Natural killer cell (primary cell): Measurements from ENCODE around the gene IL17RE. TPM values are rescaled to one million over a fixed set of nuclear protein-coding genes. Genes with fewer than 3 reads are reported as not detected.

Source experiments
- ATAC-seq, 3 donors: fragments of 150-1000 bp in 2 of 3; fragments of 200-7000 bp in 1 of 3; cut with Tn5 transposase; 1 replicate in 1 of 3; 2 replicates in 2 of 3; pipeline ENCODE4 v1.10.0; 2021; ENCODE audit warnings: mild to moderate bottlenecking in 2 of 3, moderate library complexity in 2 of 3
- DNase-seq, 2 donors: peaks; one replicate each; pipeline versions ENCODE4 v3.0.0 to v3.0.0-alpha.2; 2013 to 2021; ENCODE audit warnings: mixed read lengths in 1 of 2
- H3K27ac ChIP-seq: one replicate; pipeline ENCODE4 v1.5.1; 2013; ENCODE audit warnings: mild to moderate bottlenecking, low read length
- H3K27me3 ChIP-seq: one replicate; pipeline ENCODE4 v1.6.1; 2013; ENCODE audit warnings: low read length; ENCODE audit not compliant: control insufficient read depth, insufficient read depth
- H3K36me3 ChIP-seq: one replicate; pipeline ENCODE4 v1.6.1; 2013; ENCODE audit warnings: low read length; ENCODE audit not compliant: control insufficient read depth, insufficient read depth
- H3K4me1 ChIP-seq: one replicate; pipeline ENCODE4 v1.6.1; 2013; ENCODE audit warnings: low read length; ENCODE audit not compliant: control insufficient read depth, insufficient read depth
- H3K4me3 ChIP-seq: one replicate; pipeline ENCODE4 v1.5.1; 2013; ENCODE audit warnings: low read length
- H3K9me3 ChIP-seq: one replicate; pipeline ENCODE4 v1.6.1; 2013; ENCODE audit warnings: low read length; ENCODE audit not compliant: control insufficient read depth, insufficient read depth
- H3K27ac Mint-ChIP-seq, 2 donors: one replicate each; pipeline ENCODE4 v1.8.0; 2022; ENCODE audit warnings: mild to moderate bottlenecking in 2 of 2, mixed read lengths in 2 of 2, moderate library complexity in 1 of 2
- H3K27me3 Mint-ChIP-seq, 2 donors: one replicate each; pipeline ENCODE4 v1.8.0; 2022; ENCODE audit warnings: low read depth in 2 of 2, mixed read lengths in 2 of 2
- H3K36me3 Mint-ChIP-seq: one replicate; pipeline ENCODE4 v1.8.0; 2022; ENCODE audit warnings: mixed read lengths
- H3K4me1 Mint-ChIP-seq, 2 donors: one replicate each; pipeline ENCODE4 v1.8.0; 2022; ENCODE audit warnings: mixed read lengths in 2 of 2
- H3K4me3 Mint-ChIP-seq: one replicate; pipeline ENCODE4 v1.8.0; 2022; ENCODE audit warnings: mild to moderate bottlenecking, moderate library complexity, mixed read lengths
- H3K9me3 Mint-ChIP-seq, 2 donors: one replicate each; pipeline ENCODE4 v1.8.0; 2022; ENCODE audit warnings: mixed read lengths in 2 of 2
- WGBS: methylation state at CpG from one replicate; pipeline ENCODE4 v1.1.7; 2013; ENCODE audit warnings: missing lambda C conversion rate; ENCODE audit not compliant: insufficient coverage; 5-methylcytosine and 5-hydroxymethylcytosine counted together
- intact Hi-C: fragments of 100-400 bp; cut with micrococcal nuclease; formaldehyde crosslinking; loops from one replicate; pipeline ENCODE4 v1.14.2; 2022
- total RNA-seq, 4 donors: library from RNA; stranded (reverse); fragments of 120-200 nt in 1 of 4; gene quantifications; one replicate each; pipeline versions ENCODE4 v1.2.3 to v1.2.4, GENCODE V29; 2013 to 2022
- TF ChIP-seq, protein P1 (sequence below): fragments of 200-600 bp; IDR thresholded peaks from one replicate; pipeline ENCODE4 v1.8.0; 2022; ENCODE audit warnings: antibody characterized with exemption

Gene IL17RE
- total RNA-seq, 3 donors from 2014 or later (not counting 1 experiment from before 2014, with no cell fraction given): 0.28 to 2.5 (median 1.5) TPM

DNA sequence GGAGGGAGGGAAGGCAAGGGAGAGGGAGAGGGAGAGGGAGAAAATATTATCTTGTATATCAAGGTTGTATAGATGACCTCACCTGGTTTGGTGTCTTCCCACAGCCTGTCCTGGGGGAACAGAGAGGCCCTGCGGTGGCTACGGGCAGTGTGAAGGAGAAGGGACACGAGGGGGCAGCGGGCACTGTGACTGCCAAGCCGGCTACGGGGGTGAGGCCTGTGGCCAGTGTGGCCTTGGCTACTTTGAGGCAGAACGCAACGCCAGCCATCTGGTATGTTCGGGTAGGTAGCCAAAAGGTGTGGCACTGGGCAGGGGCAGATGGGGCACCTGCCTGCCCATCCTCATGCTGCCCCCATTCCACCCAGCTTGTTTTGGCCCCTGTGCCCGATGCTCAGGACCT, 38.1 kb downstream of the IL17RE start:
- WGBS: 98% methylated on average over 10 of the region's 10 CpGs
- TF ChIP-seq, protein P1, sequence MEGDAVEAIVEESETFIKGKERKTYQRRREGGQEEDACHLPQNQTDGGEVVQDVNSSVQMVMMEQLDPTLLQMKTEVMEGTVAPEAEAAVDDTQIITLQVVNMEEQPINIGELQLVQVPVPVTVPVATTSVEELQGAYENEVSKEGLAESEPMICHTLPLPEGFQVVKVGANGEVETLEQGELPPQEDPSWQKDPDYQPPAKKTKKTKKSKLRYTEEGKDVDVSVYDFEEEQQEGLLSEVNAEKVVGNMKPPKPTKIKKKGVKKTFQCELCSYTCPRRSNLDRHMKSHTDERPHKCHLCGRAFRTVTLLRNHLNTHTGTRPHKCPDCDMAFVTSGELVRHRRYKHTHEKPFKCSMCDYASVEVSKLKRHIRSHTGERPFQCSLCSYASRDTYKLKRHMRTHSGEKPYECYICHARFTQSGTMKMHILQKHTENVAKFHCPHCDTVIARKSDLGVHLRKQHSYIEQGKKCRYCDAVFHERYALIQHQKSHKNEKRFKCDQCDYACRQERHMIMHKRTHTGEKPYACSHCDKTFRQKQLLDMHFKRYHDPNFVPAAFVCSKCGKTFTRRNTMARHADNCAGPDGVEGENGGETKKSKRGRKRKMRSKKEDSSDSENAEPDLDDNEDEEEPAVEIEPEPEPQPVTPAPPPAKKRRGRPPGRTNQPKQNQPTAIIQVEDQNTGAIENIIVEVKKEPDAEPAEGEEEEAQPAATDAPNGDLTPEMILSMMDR: no peak
- Histone ChIP-seq H3K27ac (no peak overlapping the region), H3K36me3 (peaks cover 18% of the 10 kb centered on the region), H3K4me3 (no peak overlapping the region), H3K4me1 (peaks cover under 1% of the 10 kb centered on the region), H3K9me3 (no peaks in the 10 kb centered on the region), H3K27me3 (no peaks in the 10 kb centered on the region)
- no peaks in the 10 kb centered on the region for H3K9me3 Mint-ChIP-seq
- H3K27me3 Mint-ChIP-seq: no peaks in the 10 kb centered on the region
- intact Hi-C loops: no loop called here
- no peaks in the 10 kb centered on the region for H3K36me3 Mint-ChIP-seq
- H3K4me1 Mint-ChIP-seq: peaks cover 9 to 12% of the 10 kb centered on the region in 2 donors
- no peak overlapping the region for H3K27ac Mint-ChIP-seq
- no peak for ATAC-seq
- no peak for DNase-seq
- no peak overlapping the region for H3K4me3 Mint-ChIP-seq

DNA sequence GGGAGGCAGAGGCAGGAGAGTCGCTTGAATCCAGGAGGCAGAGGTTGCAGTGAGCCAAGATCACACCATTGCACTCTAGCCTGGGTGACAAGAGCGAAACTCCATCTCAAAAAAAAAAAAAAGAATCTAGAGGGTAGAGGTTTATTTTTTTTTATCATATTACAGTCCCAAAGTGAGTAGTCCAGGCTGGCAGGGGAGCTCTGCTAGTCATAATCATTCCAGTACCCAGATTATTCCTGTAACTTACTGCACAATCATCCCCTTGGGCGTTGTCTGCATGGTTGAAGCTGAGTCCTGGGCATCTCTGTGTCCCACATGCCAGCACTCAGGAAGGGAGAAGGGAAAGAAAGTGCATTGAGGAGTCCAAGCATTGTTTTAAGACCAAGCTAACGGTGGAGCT, 39.5 kb downstream of the IL17RE start:
- Histone ChIP-seq H3K4me3 (no peak overlapping the region), H3K9me3 (no peaks in the 10 kb centered on the region), H3K36me3 (peaks cover 9% of the 10 kb centered on the region), H3K27ac (no peak overlapping the region), H3K27me3 (no peaks in the 10 kb centered on the region), H3K4me1 (peaks cover 9% of the 10 kb centered on the region)
- Mint-ChIP-seq H3K36me3 (no peaks in the 10 kb centered on the region), H3K9me3 (no peaks in the 10 kb centered on the region), H3K4me3 (no peak overlapping the region), H3K27ac (no peak overlapping the region), H3K27me3 (no peaks in the 10 kb centered on the region), H3K4me1 (peaks cover 4 to 5% of the 10 kb centered on the region in 2 donors)
- 90% methylated on average over 3 of the region's 4 CpGs for WGBS
- TF ChIP-seq, protein P1: no peak
- ATAC-seq (no peak), DNase-seq (no peak)
- intact Hi-C loops: no loop called here

DNA sequence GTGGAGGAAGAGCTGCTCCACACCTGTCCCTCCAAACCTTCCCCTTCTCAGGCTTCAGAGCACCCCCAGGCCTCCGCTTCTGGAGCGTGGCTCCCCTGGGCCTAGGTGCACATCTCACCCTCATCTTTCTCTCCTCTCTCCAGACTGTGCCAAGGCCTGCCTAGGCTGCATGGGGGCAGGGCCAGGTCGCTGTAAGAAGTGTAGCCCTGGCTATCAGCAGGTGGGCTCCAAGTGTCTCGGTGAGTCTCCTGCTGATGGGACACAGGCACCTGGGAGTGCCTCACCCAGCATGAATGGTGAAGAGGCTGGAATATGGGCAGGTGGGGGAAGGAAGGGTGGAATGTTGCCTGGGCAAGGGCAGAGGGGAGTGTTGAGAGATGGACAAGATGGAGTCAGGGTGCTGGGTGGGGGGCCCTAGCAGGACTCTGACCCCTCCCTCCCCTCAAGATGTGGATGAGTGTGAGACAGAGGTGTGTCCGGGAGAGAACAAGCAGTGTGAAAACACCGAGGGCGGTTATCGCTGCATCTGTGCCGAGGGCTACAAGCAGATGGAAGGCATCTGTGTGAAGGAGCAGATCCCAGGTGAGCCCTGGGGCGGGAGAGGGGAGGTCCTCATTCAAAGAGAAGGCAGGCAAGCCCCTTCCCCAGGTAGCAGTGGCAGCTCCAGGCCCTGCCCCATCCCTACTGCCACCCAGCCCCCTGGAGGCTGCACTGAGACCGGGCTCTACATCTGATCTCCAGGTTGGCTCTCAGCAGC, 40.5 kb downstream of the IL17RE start:
- Histone ChIP-seq H3K27me3 (no peaks in the 10 kb centered on the region), H3K4me3 (no peak overlapping the region), H3K4me1 (peaks cover 9% of the 10 kb centered on the region), H3K9me3 (no peaks in the 10 kb centered on the region), H3K36me3 (peaks cover 3% of the 10 kb centered on the region), H3K27ac (no peak overlapping the region)
- intact Hi-C loops: no loop called here
- H3K36me3 Mint-ChIP-seq: no peaks in the 10 kb centered on the region
- WGBS: 97% methylated on average over 11 of the region's 11 CpGs
- TF ChIP-seq, protein P1: no peak
- no peaks in the 10 kb centered on the region for H3K9me3 Mint-ChIP-seq
- no peaks in the 10 kb centered on the region for H3K27me3 Mint-ChIP-seq
- no peak for DNase-seq
- peaks cover 4 to 5% of the 10 kb centered on the region in 2 donors for H3K4me1 Mint-ChIP-seq
- no peak overlapping the region for H3K4me3 Mint-ChIP-seq
- peak overlapping the region in 1 of 2 donors; percentile 15 for H3K27ac Mint-ChIP-seq
- ATAC-seq: no peak

DNA sequence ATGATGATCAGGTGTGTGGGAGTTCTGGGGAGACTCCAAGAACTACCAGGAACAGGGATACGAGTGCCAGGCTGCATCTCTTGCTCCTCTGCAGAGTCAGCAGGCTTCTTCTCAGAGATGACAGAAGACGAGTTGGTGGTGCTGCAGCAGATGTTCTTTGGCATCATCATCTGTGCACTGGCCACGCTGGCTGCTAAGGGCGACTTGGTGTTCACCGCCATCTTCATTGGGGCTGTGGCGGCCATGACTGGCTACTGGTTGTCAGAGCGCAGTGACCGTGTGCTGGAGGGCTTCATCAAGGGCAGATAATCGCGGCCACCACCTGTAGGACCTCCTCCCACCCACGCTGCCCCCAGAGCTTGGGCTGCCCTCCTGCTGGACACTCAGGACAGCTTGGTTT, 41.6 kb downstream of the IL17RE start:
- Histone ChIP-seq H3K4me3 (no peak overlapping the region), H3K27me3 (no peaks in the 10 kb centered on the region), H3K9me3 (no peaks in the 10 kb centered on the region), H3K27ac (no peak overlapping the region), H3K36me3 (peaks cover 2% of the 10 kb centered on the region), H3K4me1 (peaks cover 9% of the 10 kb centered on the region)
- H3K27ac Mint-ChIP-seq: peak overlapping the region in 1 of 2 donors; percentile 26
- peaks cover 4 to 5% of the 10 kb centered on the region in 2 donors for H3K4me1 Mint-ChIP-seq
- no peaks in the 10 kb centered on the region for H3K27me3 Mint-ChIP-seq
- DNase-seq (no peak), ATAC-seq (no peak)
- H3K4me3 Mint-ChIP-seq: no peak overlapping the region
- no peaks in the 10 kb centered on the region for H3K36me3 Mint-ChIP-seq
- TF ChIP-seq, protein P1: no peak
- intact Hi-C loops: no loop called here
- WGBS: 95% methylated on average over 11 of the region's 11 CpGs
- no peaks in the 10 kb centered on the region for H3K9me3 Mint-ChIP-seq
